Choroid plexus epithelial cell (primary cell): ENCODE measurements around the gene TCF7L1.
A peak's percentile ranks its signal among the peaks of the same experiment; 100 is the strongest.

Source experiments
- DNase-seq: peaks from one replicate; pipeline ENCODE4 v3.0.0-alpha.2; 2010; ENCODE audit warnings: low read depth
- H3K4me3 ChIP-seq: 2 replicates; pipeline ENCODE4 v1.5.1; 2011; ENCODE audit warnings: low read depth, mild to moderate bottlenecking, control low read depth, low read length, moderate library complexity
- CTCF ChIP-seq: conservative IDR thresholded peaks from 2 replicates; pipeline ENCODE4 v1.5.1; 2011; ENCODE audit warnings: low read depth, mild to moderate bottlenecking, control low read depth, inconsistent platforms, low read length, moderate library complexity

The TCF7L1 gene

GRCh38 chr2:85239102-85239501 is 105.9 kb downstream of the TCF7L1 start:
- no peak for TF ChIP-seq CTCF
- no peak for DNase-seq
- no peak overlapping the region for H3K4me3 ChIP-seq

GRCh38 chr2:85240055-85240454 is 106.9 kb downstream of the TCF7L1 start:
- no peak for DNase-seq
- H3K4me3 ChIP-seq, result no peak overlapping the region
- no peak for TF ChIP-seq CTCF

GRCh38 chr2:85242321-85242720 is 109.1 kb downstream of the TCF7L1 start:
- no peak for DNase-seq
- H3K4me3 ChIP-seq, result no peak overlapping the region
- no peak for TF ChIP-seq CTCF

- no peak overlapping the region for H3K4me3 ChIP-seq
- peak; percentile 47 for DNase-seq
- peak; percentile 67 for TF ChIP-seq CTCF
Measured at GRCh38 chr2:85243101-85244072, 110.2 kb downstream of the TCF7L1 start.

GRCh38 chr2:85244828-85245227 is 111.6 kb downstream of the TCF7L1 start:
- no peak for DNase-seq
- no peak for TF ChIP-seq CTCF
- H3K4me3 ChIP-seq, result no peak overlapping the region

- TF ChIP-seq CTCF, result no peak
- no peak for DNase-seq
- no peak overlapping the region for H3K4me3 ChIP-seq
Measured at GRCh38 chr2:85245891-85246290, 112.7 kb downstream of the TCF7L1 start.

- H3K4me3 ChIP-seq, result no peak overlapping the region
- no peak for DNase-seq
- TF ChIP-seq CTCF, result no peak
Measured at GRCh38 chr2:85246348-85246747, 113.2 kb downstream of the TCF7L1 start.
